Middle frontal gyrus (tissue), 1 donor: Measurements from ENCODE around the gene CFAP210.

ENCODE experiments used
- DNase-seq: peaks from one replicate; pipeline ENCODE4 v3.0.0-alpha.2; 2015; ENCODE audit warnings: low spot score; ENCODE audit errors: extremely low spot score

The CFAP210 gene

GRCh38 chr2:169673106-169673505, 21.1 kb downstream of the CFAP210 start:
- no peak for DNase-seq

- no peak for DNase-seq
These were observed 21.8 kb downstream of the CFAP210 start for GRCh38 chr2:169672406-169672805.

GRCh38 chr2:169670937-169671336, 23.3 kb downstream of the CFAP210 start:
- DNase-seq: no peak

- DNase-seq: no peak
These were observed 24.0 kb downstream of the CFAP210 start for GRCh38 chr2:169670215-169670651.

GRCh38 chr2:169667583-169667982, 26.6 kb downstream of the CFAP210 start:
- no peak for DNase-seq

- DNase-seq: no peak
These were observed 29.0 kb downstream of the CFAP210 start for GRCh38 chr2:169664978-169665930.

GRCh38 chr2:169664600-169664977, 29.6 kb downstream of the CFAP210 start:
- DNase-seq: no peak

GRCh38 chr2:169663247-169663646, 31.0 kb downstream of the CFAP210 start:
- DNase-seq: no peak

GRCh38 chr2:169662744-169663143, 31.5 kb downstream of the CFAP210 start:
- no peak for DNase-seq

- no peak for DNase-seq
These were observed 32.9 kb downstream of the CFAP210 start for GRCh38 chr2:169661265-169661664.

GRCh38 chr2:169659320-169659719, 34.9 kb downstream of the CFAP210 start:
- DNase-seq: no peak

- no peak for DNase-seq
These were observed 35.3 kb downstream of the CFAP210 start for GRCh38 chr2:169658877-169659276.

GRCh38 chr2:169656164-169656563, 38.0 kb downstream of the CFAP210 start:
- DNase-seq: no peak

- DNase-seq: no peak
These were observed 40.6 kb downstream of the CFAP210 start for GRCh38 chr2:169653636-169654035.

- DNase-seq: no peak
These were observed 44.9 kb downstream of the CFAP210 start for GRCh38 chr2:169649278-169649677.

- no peak for DNase-seq
These were observed 46.7 kb downstream of the CFAP210 start for GRCh38 chr2:169647496-169647895.

GRCh38 chr2:169644173-169644572, 50.0 kb downstream of the CFAP210 start:
- no peak for DNase-seq

GRCh38 chr2:169641464-169641863, 52.7 kb downstream of the CFAP210 start:
- DNase-seq: no peak

GRCh38 chr2:169640104-169640503, 54.1 kb downstream of the CFAP210 start:
- DNase-seq: no peak

- DNase-seq: no peak
These were observed 56.6 kb downstream of the CFAP210 start for GRCh38 chr2:169637620-169638019.

GRCh38 chr2:169636440-169637097, 57.6 kb downstream of the CFAP210 start:
- DNase-seq: no peak

- no peak for DNase-seq
These were observed 68.4 kb downstream of the CFAP210 start for GRCh38 chr2:169625781-169626180.

GRCh38 chr2:169623235-169623634, 71.0 kb downstream of the CFAP210 start:
- DNase-seq: no peak
